Skeletal muscle tissue (tissue), 4 donors: ENCODE data around the gene PDE4D. TPM values are rescaled to one million over a fixed set of nuclear protein-coding genes. Genes with fewer than 3 reads are reported as not detected.

Experiments
- H3K27ac ChIP-seq: one replicate; pipeline ENCODE4 v1.7.0; 2013; ENCODE audit warnings: mild to moderate bottlenecking, low read depth, low read length, inconsistent platforms
- H3K27me3 ChIP-seq, 3 donors: one replicate each; pipeline ENCODE4 v1.7.0; 2013; ENCODE audit warnings: low read length in 3 of 3; ENCODE audit not compliant: control insufficient read depth in 3 of 3, insufficient read depth in 3 of 3
- H3K36me3 ChIP-seq, 3 donors: one replicate each; pipeline ENCODE4 v1.7.0; 2013; ENCODE audit warnings: low read length in 3 of 3; ENCODE audit not compliant: control insufficient read depth in 3 of 3, insufficient read depth in 3 of 3
- H3K4me1 ChIP-seq, 3 donors: one replicate each; pipeline ENCODE4 v1.7.0; 2013; ENCODE audit warnings: low read length in 3 of 3, mild to moderate bottlenecking in 3 of 3; ENCODE audit not compliant: control insufficient read depth in 3 of 3, insufficient read depth in 3 of 3
- H3K4me3 ChIP-seq, 3 donors: one replicate each; pipeline ENCODE4 v1.7.0; 2013; ENCODE audit warnings: low read length in 3 of 3
- H3K9ac ChIP-seq, 3 donors: one replicate each; pipeline ENCODE4 v1.7.0; 2013; ENCODE audit warnings: low read length in 3 of 3, mild to moderate bottlenecking in 3 of 3, moderate library complexity in 2 of 3, low read depth in 1 of 3
- H3K9me3 ChIP-seq, 3 donors: one replicate each; pipeline ENCODE4 v1.7.0; 2013; ENCODE audit warnings: low read length in 3 of 3; ENCODE audit not compliant: control insufficient read depth in 3 of 3
- total RNA-seq: library from RNA; depleted of rRNA; stranded (reverse); fragments of >200 nt; gene quantifications from one replicate; pipeline ENCODE4 v1.2.3, GENCODE V29; 2014
- donor health status: Osteomylitis.

Gene PDE4D
- total RNA-seq, 1 donor from 2014 or later = 59.0 TPM

GRCh38 chr5:59532979-59533729 lies 360.4 kb downstream of the PDE4D start:
- Histone ChIP-seq H3K4me3 (no peak overlapping the region), H3K9me3 (no peaks in the 10 kb centered on the region), H3K4me1 (peaks cover 0 to 8% (median 4%) of the 10 kb centered on the region in 3 donors), H3K27ac (no peak overlapping the region), H3K27me3 (no peaks in the 10 kb centered on the region), H3K9ac (no peak overlapping the region), H3K36me3 (no peaks in the 10 kb centered on the region)

- H3K4me3 ChIP-seq = no peak overlapping the region
- H3K36me3 ChIP-seq = no peaks in the 10 kb centered on the region
- H3K9me3 ChIP-seq = no peaks in the 10 kb centered on the region
- H3K27ac ChIP-seq = no peak overlapping the region
- no peaks in the 10 kb centered on the region for H3K27me3 ChIP-seq
- H3K9ac ChIP-seq = no peak overlapping the region
- peaks cover 0 to 12% (median 4%) of the 10 kb centered on the region in 3 donors for H3K4me1 ChIP-seq
Observed at GRCh38 chr5:59529239-59529638, 364.3 kb downstream of the PDE4D start.

GRCh38 chr5:59528202-59528862 lies 365.2 kb downstream of the PDE4D start:
- no peak overlapping the region for H3K27ac ChIP-seq
- no peak overlapping the region for H3K4me3 ChIP-seq

GRCh38 chr5:59525957-59526356 lies 367.6 kb downstream of the PDE4D start:
- Histone ChIP-seq H3K4me3 (no peak overlapping the region), H3K9ac (no peak overlapping the region), H3K36me3 (no peaks in the 10 kb centered on the region), H3K27me3 (no peaks in the 10 kb centered on the region), H3K9me3 (no peaks in the 10 kb centered on the region), H3K27ac (no peak overlapping the region), H3K4me1 (peaks cover 0 to 12% (median 4%) of the 10 kb centered on the region in 3 donors)

More at GRCh38 chr5:59528202-59528862, 365.2 kb downstream of the PDE4D start:
- Histone ChIP-seq H3K4me1 (peaks cover 0 to 12% (median 4%) of the 10 kb centered on the region in 3 donors), H3K36me3 (no peaks in the 10 kb centered on the region), H3K9ac (no peak overlapping the region), H3K27me3 (no peaks in the 10 kb centered on the region), H3K9me3 (no peaks in the 10 kb centered on the region)

GRCh38 chr5:59525311-59525710 lies 368.2 kb downstream of the PDE4D start:
- no peaks in the 10 kb centered on the region for H3K9me3 ChIP-seq
- H3K4me3 ChIP-seq = no peak overlapping the region
- no peak overlapping the region for H3K9ac ChIP-seq
- no peak overlapping the region for H3K27ac ChIP-seq
- peaks cover 0 to 12% (median 4%) of the 10 kb centered on the region in 3 donors for H3K4me1 ChIP-seq
- H3K27me3 ChIP-seq = no peaks in the 10 kb centered on the region
- H3K36me3 ChIP-seq = no peaks in the 10 kb centered on the region

GRCh38 chr5:59522201-59522831 lies 371.2 kb downstream of the PDE4D start:
- H3K4me1 ChIP-seq = peaks cover 0 to 12% (median 2%) of the 10 kb centered on the region in 3 donors
- H3K27me3 ChIP-seq = no peaks in the 10 kb centered on the region
- H3K36me3 ChIP-seq = no peaks in the 10 kb centered on the region
- no peak overlapping the region for H3K4me3 ChIP-seq
- no peaks in the 10 kb centered on the region for H3K9me3 ChIP-seq
- no peak overlapping the region for H3K9ac ChIP-seq
- H3K27ac ChIP-seq = no peak overlapping the region

GRCh38 chr5:59521476-59521875 lies 372.1 kb downstream of the PDE4D start:
- Histone ChIP-seq H3K4me1 (peaks cover 0 to 12% (median 2%) of the 10 kb centered on the region in 3 donors), H3K27me3 (no peaks in the 10 kb centered on the region), H3K9ac (no peak overlapping the region), H3K36me3 (no peaks in the 10 kb centered on the region), H3K27ac (no peak overlapping the region), H3K9me3 (no peaks in the 10 kb centered on the region), H3K4me3 (no peak overlapping the region)

GRCh38 chr5:59519338-59519737 lies 374.2 kb downstream of the PDE4D start:
- Histone ChIP-seq H3K9me3 (no peaks in the 10 kb centered on the region), H3K27ac (no peak overlapping the region), H3K4me1 (peaks cover 0 to 12% (median 2%) of the 10 kb centered on the region in 3 donors), H3K9ac (no peak overlapping the region), H3K4me3 (no peak overlapping the region), H3K36me3 (no peaks in the 10 kb centered on the region), H3K27me3 (no peaks in the 10 kb centered on the region)

GRCh38 chr5:59517926-59518585 lies 375.5 kb downstream of the PDE4D start:
- no peaks in the 10 kb centered on the region for H3K9me3 ChIP-seq
- H3K4me1 ChIP-seq = peaks cover 0 to 12% (median 2%) of the 10 kb centered on the region in 3 donors
- no peaks in the 10 kb centered on the region for H3K27me3 ChIP-seq
- H3K27ac ChIP-seq = no peak overlapping the region
- no peak overlapping the region for H3K9ac ChIP-seq
- H3K4me3 ChIP-seq = no peak overlapping the region
- H3K36me3 ChIP-seq = no peaks in the 10 kb centered on the region
